Smooth muscle cell (in vitro differentiated cells): Measurements from ENCODE around the gene SH3RF3. TPM values are rescaled to one million over a fixed set of nuclear protein-coding genes. Genes with fewer than 3 reads are reported as not detected.

Experiments used
- DNase-seq: peaks from one replicate; lab custom pipeline; 2025; ENCODE audit not compliant: unreplicated experiment; lab: John Stamatoyannopoulos, UW
- H2AFZ ChIP-seq: fragments of 200-600 bp; sonication (generic); 2 replicates; pipeline ENCODE4 v1.6.0; 2016; ENCODE audit warnings: antibody characterized with exemption, low read depth, mild to moderate bottlenecking
- H3F3A ChIP-seq: fragments of 200-600 bp; sonication (generic); 2 replicates; pipeline ENCODE4 v1.6.0; 2017; ENCODE audit warnings: antibody characterized with exemption, low read depth
- H3K27ac ChIP-seq: fragments of 200-600 bp; sonication (generic); 2 replicates; pipeline ENCODE4 v1.5.1; 2016; ENCODE audit warnings: low read depth, mild to moderate bottlenecking
- H3K27me3 ChIP-seq: fragments of 200-600 bp; sonication (generic); 2 replicates; pipeline ENCODE4 v1.6.1; 2016; ENCODE audit warnings: low read depth, mild to moderate bottlenecking
- H3K36me3 ChIP-seq: fragments of 200-600 bp; sonication (generic); 2 replicates; pipeline ENCODE4 v1.5.1; 2016; ENCODE audit warnings: low read depth
- H3K4me1 ChIP-seq: fragments of 200-600 bp; sonication (generic); 2 replicates; pipeline ENCODE4 v1.5.1; 2016; ENCODE audit warnings: low read depth
- H3K4me2 ChIP-seq: fragments of 200-600 bp; sonication (generic); 2 replicates; pipeline ENCODE4 v1.6.0; 2016; ENCODE audit warnings: mild to moderate bottlenecking
- H3K4me3 ChIP-seq: fragments of 200-600 bp; sonication (generic); 2 replicates; pipeline ENCODE4 v1.5.1; 2016; ENCODE audit warnings: mild to moderate bottlenecking
- H3K79me2 ChIP-seq: fragments of 200-600 bp; sonication (generic); 2 replicates; pipeline ENCODE4 v1.6.0; 2016; ENCODE audit warnings: low read depth, mild to moderate bottlenecking
- H3K9ac ChIP-seq: fragments of 200-600 bp; sonication (generic); 2 replicates; pipeline ENCODE4 v1.6.0; 2016; ENCODE audit warnings: low read depth
- H3K9me3 ChIP-seq: fragments of 200-600 bp; sonication (generic); replicated peaks from 2 replicates; pipeline ENCODE4 v1.5.1; 2016; ENCODE audit warnings: low read depth
- H4K20me1 ChIP-seq: fragments of 200-600 bp; sonication (generic); 2 replicates; pipeline ENCODE4 v1.6.0; 2016; ENCODE audit warnings: low read depth
- CTCF ChIP-seq: fragments of 200-600 bp; sonication (generic); IDR thresholded peaks from 2 replicates; pipeline ENCODE4 v1.5.1; 2017; ENCODE audit warnings: borderline replicate concordance, mild to moderate bottlenecking, antibody characterized with exemption; ENCODE audit not compliant: insufficient read depth, poor library complexity, severe bottlenecking
- WGBS: methylation state at CpG from one replicate; pipeline ENCODE4 v1.1.7; 2016; ENCODE audit warnings: low lambda C conversion rate; 5-methylcytosine and 5-hydroxymethylcytosine counted together
- polyA plus RNA-seq: library from polyadenylated mRNA; unstranded; fragments of >200 nt; fragmentation: Nextera tagmentation; extraction: Ambion mirVana; gene quantifications from 2 replicates; pipeline ENCODE4 v1.2.1, GENCODE V29; 2016
- total RNA-seq: library from RNA; depleted of rRNA; stranded (reverse); fragments of >200 nt; gene quantifications from 2 replicates; pipeline ENCODE4 v1.2.3, GENCODE V29; 2014

The SH3RF3 gene
- total and polyA plus RNA-seq, 2 experiments from 2014 or later, result 6.6 to 11.8 TPM

GRCh38 chr2:109318949-109319342 is 189.9 kb downstream of the SH3RF3 start:
- H2AFZ ChIP-seq, result no peak overlapping the region
- H3K79me2 ChIP-seq, result peaks cover under 1% of the 10 kb centered on the region
- TF ChIP-seq CTCF, result no peak
- 57% methylated on average over 4 of the region's 4 CpGs for WGBS
- no peak for DNase-seq
- peaks cover 27% of the 10 kb centered on the region for H3F3A ChIP-seq
- peak overlapping the region; percentile 75 for H3K4me2 ChIP-seq
- no peaks in the 10 kb centered on the region for H3K9me3 ChIP-seq
- H3K4me3 ChIP-seq, result no peak overlapping the region
- H3K36me3 ChIP-seq, result no peaks in the 10 kb centered on the region
- H3K4me1 ChIP-seq, result peaks cover 5% of the 10 kb centered on the region
- H4K20me1 ChIP-seq, result no peaks in the 10 kb centered on the region
- H3K27ac ChIP-seq, result peak overlapping the region; percentile 87
- peak overlapping the region; percentile 55 for H3K9ac ChIP-seq
- no peaks in the 10 kb centered on the region for H3K27me3 ChIP-seq

- no peak overlapping the region for H3K27ac ChIP-seq
- peaks cover 5% of the 10 kb centered on the region for H3K79me2 ChIP-seq
- H3K9me3 ChIP-seq, result no peaks in the 10 kb centered on the region
- TF ChIP-seq CTCF, result no peak
- no peaks in the 10 kb centered on the region for H4K20me1 ChIP-seq
- H3K4me3 ChIP-seq, result no peak overlapping the region
- peak overlapping the region; percentile 63 for H3K4me2 ChIP-seq
- 71% methylated on average over 13 of the region's 13 CpGs for WGBS
- H3K4me1 ChIP-seq, result peaks cover 5% of the 10 kb centered on the region
- no peak overlapping the region for H2AFZ ChIP-seq
- no peaks in the 10 kb centered on the region for H3K36me3 ChIP-seq
- H3K9ac ChIP-seq, result no peak overlapping the region
- peaks cover 27% of the 10 kb centered on the region for H3F3A ChIP-seq
- no peak for DNase-seq
- H3K27me3 ChIP-seq, result no peaks in the 10 kb centered on the region
Measured at GRCh38 chr2:109320195-109320922, 191.4 kb downstream of the SH3RF3 start.

- no peaks in the 10 kb centered on the region for H4K20me1 ChIP-seq
- H3K79me2 ChIP-seq, result peaks cover 17% of the 10 kb centered on the region
- H2AFZ ChIP-seq, result no peak overlapping the region
- H3K4me2 ChIP-seq, result peak overlapping the region; percentile 63
- peaks cover 27% of the 10 kb centered on the region for H3F3A ChIP-seq
- no peaks in the 10 kb centered on the region for H3K27me3 ChIP-seq
- no peak overlapping the region for H3K4me3 ChIP-seq
- H3K9ac ChIP-seq, result peak overlapping the region; percentile 11
- DNase-seq, result no peak
- no peak for TF ChIP-seq CTCF
- 77% methylated on average over 3 of the region's 3 CpGs for WGBS
- no peaks in the 10 kb centered on the region for H3K9me3 ChIP-seq
- H3K27ac ChIP-seq, result peak overlapping the region; percentile 82
- peaks cover 5% of the 10 kb centered on the region for H3K4me1 ChIP-seq
- no peaks in the 10 kb centered on the region for H3K36me3 ChIP-seq
Measured at GRCh38 chr2:109321570-109321969, 192.6 kb downstream of the SH3RF3 start.

GRCh38 chr2:109322111-109322510 is 193.1 kb downstream of the SH3RF3 start:
- DNase-seq, result peak; percentile 40
- peaks cover 27% of the 10 kb centered on the region for H3F3A ChIP-seq
- no peaks in the 10 kb centered on the region for H3K9me3 ChIP-seq
- 17% methylated on average over 6 of the region's 6 CpGs for WGBS
- peaks cover 5% of the 10 kb centered on the region for H3K4me1 ChIP-seq
- no peak for TF ChIP-seq CTCF
- peak overlapping the region; percentile 63 for H3K4me2 ChIP-seq
- H3K36me3 ChIP-seq, result no peaks in the 10 kb centered on the region
- no peaks in the 10 kb centered on the region for H4K20me1 ChIP-seq
- no peak overlapping the region for H2AFZ ChIP-seq
- peaks cover 22% of the 10 kb centered on the region for H3K79me2 ChIP-seq
- H3K27me3 ChIP-seq, result no peaks in the 10 kb centered on the region
- H3K27ac ChIP-seq, result peak overlapping the region; percentile 82
- H3K4me3 ChIP-seq, result no peak overlapping the region
- H3K9ac ChIP-seq, result peak overlapping the region; percentile 11
